Measurements from ENCODE around the gene IFT80.

Gene IFT80

DNA sequence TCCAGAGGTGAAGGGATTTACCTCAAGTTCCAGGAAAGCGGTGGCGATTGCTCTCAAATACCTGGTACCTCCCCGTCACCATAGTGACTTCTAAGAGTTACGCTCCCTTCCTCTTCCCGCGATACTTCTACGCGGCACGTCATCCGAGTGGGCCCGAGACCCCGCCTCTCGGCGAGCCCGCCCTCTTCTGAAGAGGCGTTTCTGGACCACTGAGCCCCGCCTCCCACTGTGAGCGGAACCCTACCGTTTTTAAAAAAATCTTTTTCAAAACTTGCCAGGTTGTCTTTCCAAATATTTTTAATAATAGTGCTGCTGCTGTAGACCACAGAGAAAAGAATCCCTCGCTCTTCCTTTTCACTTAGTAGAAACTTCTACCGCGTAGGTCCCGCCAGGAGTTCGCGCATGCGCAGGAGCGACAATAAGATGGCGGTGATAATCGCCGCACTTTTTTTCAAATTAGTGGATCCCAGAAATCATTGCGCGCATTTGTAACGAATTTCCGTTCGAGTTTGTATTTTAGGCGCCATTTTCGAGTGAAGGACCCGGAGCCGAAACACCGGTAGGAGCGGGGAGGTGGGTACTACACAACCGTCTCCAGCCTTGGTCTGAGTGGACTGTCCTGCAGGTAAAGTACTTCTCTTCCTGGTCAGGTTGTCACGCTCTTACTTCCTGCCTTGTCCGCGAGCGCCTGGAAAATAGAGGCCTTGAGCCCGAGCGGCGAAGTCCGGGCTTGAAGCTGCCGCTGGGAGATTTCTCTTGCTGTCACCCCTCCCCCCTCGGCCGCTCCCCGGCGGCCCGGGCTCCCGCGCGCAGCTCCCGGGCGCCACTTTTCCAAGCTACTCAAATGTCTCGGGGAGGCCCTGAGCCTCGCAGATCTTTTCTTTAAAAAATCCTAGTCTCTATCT, at the start of gene IFT80, which contains the start of gene SMC4:
Gene IFT80, minus strand, starts transcription at position 101 of the 905 bp plus-strand sequence. CDS start 14,625 bp downstream, outside the sequence.
Gene SMC4, plus strand, starts transcription at position 526 of the 905 bp plus-strand sequence. CDS start 1,177 bp downstream, outside the sequence.
- DNase-seq (ENCODE audit: low read depth): peak; percentile 90

DNA sequence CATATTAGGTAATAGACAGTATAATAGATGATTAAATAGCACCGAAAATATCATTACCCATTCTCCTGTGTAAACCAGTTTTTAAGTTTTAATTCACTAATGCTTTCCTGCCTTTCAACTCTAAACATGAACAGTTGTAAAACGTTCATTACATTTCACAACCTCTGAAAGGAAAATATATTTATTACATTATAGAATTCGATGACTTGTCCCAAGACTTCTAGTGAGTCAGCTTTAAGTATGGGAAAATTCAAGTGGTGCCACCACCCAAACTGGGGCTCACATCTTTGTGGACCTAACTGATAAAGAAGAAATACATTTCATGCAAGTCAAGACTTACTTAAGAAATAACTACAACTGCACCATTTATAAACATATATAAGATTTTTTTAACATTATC, 48.5 kb upstream of the IFT80 start:
- no peak for DNase-seq (ENCODE audit: low read depth)

DNA sequence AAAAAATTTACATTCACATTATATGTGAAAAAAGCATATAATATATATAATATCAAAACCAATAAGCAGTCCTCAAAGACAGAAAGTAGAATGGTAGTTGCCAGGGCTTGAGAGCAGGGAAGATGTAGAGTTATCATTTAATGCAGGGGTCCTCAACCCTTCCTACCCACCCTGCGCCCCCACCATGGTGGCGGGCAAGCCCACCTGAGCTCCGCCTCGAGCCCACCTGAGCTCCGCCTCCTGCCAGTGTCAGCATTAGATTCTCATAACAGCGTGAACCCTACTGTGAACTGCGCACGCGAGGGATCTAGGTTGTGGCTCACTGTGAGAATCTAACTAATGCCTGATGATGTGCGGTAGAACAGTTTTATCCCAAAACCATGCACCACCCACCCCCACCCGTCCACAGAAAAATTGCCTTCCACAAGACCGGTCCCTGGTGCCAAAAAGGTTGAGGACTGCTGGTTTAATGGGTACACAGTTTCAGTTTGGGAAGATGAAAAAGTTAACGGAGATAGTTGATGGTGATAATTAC, 47.6 kb upstream of the IFT80 start:
- DNase-seq (ENCODE audit: low read depth): no peak

DNA sequence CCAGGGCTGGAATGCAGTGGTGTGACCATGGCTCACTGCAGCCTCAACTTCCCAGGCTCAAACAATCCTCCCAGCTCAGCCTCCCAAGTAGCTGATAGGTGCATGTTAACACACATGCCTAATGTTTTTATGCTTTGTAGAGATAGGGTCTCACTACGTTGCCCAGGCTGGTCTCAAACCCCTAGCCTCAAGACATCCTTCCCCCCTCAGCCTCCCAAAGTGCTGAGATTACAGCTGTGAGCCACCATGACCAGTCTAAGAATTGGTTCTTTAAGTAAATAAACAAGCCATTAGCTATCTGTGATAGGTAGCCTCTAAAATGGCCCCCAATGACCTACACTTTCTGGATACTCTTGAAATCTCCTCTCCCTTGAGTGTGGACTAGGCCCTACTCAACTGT, 46.8 kb upstream of the IFT80 start:
- DNase-seq (ENCODE audit: low read depth): no peak

DNA sequence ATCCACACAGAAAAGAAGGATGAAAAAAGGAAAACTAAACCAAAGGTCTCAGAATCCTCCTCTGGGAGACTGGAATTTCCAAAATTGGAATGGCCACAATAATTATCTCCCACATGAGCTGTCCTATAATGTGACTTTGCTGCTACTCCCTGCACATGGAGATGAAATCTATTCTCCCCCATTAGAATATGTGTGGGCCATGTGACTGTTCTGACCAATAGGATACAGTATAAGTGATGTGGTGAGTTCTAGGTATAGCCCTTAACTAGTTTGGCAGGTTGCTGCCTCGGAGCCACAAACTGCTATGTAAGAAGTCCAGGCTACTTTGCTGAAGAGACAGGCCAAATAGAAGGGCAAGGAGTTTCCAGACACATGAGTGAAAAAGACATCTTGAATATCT, 45.4 kb upstream of the IFT80 start:
- no peak for DNase-seq (ENCODE audit: low read depth)

DNA sequence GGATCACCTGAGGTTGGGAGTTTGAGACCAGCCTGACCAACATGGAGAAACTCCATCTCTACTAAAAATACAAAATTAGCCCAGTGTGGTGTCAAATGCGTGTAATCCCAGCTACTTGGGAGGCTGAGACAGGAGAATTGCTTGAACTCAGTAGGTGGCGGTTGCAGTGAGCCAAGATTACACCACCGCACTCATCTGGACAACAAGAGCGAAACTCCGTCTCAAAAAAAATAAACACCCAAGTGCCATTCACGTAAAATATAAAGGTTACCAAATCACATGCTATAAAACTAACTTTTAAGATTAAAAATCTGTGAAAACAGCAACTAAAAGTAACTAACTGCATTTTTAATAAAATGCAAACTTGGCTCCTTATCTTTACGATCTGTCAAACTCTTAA, 41.7 kb upstream of the IFT80 start:
- no peak for DNase-seq (ENCODE audit: low read depth)

DNA sequence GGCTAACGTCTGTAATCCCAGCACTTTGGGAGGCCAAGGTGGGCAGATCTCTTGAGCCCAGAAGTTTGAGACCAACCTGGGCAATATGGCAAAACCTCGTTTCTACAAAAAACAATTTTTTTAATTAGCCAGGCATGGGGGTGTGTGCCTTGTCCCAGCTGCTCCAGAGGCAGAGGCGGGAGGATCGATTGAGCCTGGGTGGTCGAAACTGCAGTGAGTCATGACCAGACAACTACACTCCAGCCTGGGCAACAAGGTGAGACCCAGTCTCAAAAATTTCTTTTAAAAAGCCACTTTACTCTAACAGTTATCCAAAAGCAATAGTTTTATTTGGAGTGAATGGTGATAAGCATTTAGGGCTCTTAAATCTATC, 38.0 kb upstream of the IFT80 start:
- no peak for DNase-seq (ENCODE audit: low read depth)

DNA sequence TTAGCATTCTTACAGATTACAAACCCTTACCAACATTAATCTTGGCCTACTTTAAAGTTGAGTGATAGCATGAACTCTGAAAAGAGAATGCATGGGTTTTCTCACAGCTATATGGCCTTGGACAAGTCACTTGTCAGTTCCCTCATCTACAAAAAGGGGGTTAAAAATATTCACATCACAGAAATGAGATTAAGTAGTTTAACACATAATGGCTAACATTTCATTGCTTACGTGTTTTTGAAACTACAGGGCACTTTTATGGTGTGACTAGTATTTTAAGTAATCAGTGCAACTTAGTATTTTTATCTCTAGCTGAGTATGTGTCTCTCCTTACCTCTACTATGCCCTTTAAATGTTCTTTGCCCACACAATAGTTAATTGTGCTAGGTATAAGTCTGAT, 36.7 kb upstream of the IFT80 start:
- DNase-seq (ENCODE audit: low read depth): no peak

DNA sequence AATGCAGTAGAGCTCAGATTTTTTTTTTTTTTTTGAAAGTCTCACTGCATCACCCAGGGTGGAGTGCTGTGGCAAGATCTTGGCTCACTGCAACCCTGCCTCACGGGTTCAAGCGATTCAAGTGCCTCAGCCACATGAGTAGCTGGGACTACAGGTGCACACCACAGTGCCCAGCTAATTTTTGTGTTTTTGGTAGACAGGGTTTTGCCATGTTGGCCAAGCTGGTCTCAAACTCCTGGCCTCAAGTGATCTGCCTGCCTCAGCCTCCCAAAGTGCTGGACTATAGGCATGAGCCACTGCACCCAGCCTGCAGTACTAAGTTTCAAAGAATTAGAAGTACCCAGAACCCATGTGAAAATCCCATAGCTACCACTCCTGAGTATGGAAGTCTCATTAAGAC, 36.1 kb upstream of the IFT80 start:
- no peak for DNase-seq (ENCODE audit: low read depth)

DNA sequence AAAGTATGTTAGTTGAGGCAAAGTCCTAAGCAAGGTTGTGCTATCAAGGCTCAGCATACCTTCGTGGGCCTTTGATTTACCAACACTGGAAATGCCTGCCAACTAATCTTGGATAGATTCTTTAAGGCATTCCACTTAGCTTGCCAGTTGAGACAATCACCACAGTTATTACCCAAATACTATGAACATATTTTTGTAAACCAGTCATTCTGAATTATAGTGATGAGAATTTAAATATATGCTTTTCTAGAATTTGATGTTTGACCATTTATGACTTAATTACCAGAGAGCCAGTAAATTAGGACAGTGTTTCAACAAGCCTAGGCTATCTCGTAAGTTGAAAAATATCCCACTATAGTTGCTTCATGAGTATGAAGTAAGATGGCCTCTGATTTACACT, 35.0 kb upstream of the IFT80 start:
- DNase-seq (ENCODE audit: low read depth): no peak

DNA sequence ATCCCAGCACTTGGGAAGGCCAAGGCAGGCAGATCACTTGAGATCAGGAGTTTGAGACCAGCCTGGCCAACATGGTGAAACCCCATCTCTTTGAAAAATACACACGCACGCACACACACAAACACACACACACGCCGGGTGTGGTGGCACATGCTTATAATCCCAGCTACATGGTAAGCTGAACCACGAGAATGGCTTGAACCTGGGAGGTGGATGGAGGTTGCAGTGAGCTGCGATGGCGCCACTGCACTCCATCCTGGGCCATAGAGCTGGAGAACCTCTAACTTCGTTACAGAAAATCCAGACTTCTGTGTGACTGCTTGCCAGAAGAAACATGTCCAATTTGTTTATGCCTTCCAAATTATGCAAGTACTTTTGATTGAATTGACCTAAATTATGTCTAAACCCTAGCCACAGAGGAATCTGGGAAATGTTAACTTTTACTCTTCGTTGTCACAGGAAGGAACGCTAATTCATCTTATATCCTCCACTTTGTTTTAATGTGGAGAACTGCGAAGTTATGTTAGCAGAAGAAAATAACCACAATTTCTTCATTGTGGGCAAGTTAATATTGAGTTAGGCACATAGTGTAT, 28.9 kb upstream of the IFT80 start:
- no peak for DNase-seq (ENCODE audit: low read depth)

DNA sequence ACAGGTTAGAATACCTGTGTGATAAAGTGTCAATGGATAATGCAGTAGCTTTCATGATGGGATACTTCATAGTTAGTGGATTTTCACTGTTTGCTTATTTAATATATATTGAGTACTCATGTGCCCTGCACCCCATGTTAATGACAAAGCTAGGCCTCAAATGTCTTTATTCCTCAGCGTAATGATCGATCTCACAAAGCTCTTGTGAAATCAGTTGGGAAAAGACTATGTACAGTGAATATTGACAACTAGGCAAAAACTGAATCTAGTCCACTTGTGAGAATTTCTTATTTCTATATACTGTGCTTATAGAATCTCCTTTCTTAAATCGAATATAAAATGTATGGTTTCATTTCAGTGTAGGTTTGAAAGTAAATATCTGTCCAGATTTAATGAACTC, 18.3 kb upstream of the IFT80 start:
- no peak for DNase-seq (ENCODE audit: low read depth)

DNA sequence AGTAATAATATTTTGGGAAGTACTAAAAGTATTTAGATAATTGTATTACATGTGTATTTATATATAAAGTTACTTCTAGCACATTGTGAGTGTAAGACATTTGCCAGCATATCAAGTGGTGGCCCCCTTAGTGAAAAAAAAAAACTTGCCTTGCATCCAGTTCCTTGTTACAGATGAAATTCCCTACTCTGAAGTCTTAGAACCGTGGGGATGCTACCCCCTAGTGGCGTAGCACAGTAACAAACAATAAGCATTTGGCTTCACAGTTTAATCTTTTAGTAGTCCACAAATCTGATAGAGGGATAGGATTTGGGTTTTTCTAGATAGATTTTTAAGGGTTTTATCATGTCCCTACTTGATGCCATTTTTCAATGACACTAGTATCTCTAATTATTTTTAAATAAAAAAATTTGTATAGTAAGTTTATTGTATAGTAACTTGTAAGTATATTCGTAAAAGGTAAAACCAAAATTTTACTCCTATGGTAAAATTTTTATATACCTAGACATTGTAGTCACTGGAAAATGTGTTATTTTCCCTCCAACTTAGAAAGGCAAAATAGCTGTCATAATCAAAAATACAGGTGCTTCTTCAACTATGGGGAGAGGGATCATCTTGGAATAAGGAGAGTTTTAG, 14.7 kb upstream of the IFT80 start:
- DNase-seq (ENCODE audit: low read depth): peak; percentile 18

DNA sequence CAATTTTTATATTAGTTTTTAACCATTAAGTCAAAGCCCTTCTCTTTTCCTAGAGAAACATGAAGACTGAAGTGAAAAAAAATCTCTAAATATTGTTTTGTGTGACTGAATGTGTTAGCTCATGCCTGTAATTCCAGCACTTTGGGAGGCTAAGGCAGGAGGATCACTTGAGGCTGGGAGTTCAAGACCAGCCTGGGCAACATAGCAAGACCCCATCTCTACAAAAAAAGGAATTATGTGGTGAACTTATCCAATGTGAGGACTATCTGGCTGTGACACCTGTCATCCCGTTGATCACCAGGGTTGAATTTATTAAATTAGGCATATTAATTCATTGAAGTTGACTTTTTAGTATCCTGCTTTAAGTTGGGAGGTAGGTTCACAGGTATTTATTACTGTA, 13.5 kb upstream of the IFT80 start:
- DNase-seq (ENCODE audit: low read depth): no peak

DNA sequence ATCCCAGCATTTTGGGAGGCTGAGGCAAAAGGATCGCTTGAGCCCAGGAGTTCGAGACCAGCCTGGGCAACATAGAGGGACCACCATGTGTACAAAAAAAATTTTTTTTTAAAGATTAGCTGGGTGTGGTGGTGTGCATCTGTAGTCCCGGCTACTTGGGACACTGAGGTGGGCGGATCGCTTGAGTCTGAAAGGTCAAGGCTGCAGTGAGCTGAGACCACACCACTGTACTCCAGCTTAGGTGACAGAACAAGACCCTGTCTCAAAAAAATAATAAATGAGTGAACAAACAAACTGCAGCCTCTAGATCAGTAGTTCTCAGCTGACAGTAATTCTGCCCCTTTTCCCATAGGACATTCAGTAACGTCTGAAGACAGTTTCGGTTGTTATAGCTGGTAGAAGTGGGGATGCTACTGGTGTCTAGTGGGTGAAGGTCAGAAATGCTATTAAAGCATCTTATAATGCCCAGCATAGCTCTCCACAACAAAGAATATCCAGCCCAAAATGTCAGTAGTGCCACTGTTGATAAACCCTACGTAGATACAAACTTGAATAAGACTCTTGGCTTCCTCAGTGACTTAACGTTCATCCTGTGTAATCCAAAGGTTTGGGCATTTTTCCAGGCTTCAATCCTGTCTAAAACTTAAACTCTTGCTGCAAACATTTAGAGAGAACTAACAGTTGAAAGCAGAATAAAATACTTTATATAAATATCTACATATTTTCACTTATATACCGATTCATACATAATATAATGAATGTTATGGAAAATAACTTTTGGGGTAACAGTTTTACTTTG, 11.0 kb upstream of the IFT80 start:
- no peak for DNase-seq (ENCODE audit: low read depth)

DNA sequence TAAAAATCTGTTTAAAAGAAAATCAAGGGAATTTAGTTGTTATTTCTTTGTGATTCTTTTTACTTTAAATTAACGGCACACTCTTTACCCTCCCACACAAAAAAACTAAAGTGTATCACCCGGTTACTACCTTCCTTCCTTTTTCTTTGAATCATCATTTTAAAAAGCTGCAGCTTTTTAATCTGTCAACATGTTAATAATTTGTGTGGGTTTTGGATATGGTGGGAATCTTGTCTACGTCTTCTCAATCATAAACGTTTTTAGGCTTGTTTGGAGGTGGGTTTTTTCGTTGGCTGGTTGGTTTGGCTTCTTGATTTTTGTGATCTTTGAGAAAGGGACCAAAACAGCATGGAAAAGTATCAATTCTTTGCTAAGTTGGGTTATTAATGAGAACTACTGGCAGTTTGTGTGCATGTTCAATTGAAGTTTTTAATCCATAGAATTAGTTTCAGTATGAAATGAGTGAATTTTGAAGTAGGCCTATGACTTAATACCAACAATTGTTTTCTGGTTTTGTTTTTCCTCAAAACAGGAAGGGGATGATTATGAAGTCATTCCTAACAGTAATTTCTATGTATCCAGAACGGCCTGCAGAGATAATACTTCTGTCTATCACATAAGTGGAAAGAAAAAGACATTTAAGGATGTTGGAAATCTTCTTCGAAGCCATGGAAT, 4.9 kb upstream of the IFT80 start:
- DNase-seq (ENCODE audit: low read depth): no peak

DNA sequence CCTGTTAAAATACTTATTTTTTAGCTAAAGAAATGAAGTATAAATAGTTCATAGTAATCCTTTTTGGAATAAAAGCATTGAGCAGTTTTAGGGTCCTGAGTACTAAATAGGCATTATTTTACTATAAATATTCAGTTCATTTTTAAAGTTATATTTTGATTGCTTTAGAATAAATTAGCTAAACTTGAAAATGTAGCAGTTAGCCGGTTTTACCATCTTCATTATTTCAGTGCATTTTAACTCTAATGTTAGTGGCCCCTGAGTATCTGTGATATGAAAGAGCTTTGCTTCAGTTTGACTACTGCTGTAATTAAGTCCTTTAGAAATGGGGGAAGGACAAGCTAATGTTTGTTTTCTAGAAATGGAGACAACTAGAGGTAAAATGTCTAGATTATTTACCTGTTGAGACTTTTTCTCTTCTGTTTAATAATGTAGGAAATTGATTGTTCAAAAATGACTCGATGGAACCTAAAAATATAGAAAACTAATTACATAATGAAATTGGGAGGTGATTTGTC, 4.1 kb upstream of the IFT80 start:
- DNase-seq (ENCODE audit: low read depth): no peak

DNA sequence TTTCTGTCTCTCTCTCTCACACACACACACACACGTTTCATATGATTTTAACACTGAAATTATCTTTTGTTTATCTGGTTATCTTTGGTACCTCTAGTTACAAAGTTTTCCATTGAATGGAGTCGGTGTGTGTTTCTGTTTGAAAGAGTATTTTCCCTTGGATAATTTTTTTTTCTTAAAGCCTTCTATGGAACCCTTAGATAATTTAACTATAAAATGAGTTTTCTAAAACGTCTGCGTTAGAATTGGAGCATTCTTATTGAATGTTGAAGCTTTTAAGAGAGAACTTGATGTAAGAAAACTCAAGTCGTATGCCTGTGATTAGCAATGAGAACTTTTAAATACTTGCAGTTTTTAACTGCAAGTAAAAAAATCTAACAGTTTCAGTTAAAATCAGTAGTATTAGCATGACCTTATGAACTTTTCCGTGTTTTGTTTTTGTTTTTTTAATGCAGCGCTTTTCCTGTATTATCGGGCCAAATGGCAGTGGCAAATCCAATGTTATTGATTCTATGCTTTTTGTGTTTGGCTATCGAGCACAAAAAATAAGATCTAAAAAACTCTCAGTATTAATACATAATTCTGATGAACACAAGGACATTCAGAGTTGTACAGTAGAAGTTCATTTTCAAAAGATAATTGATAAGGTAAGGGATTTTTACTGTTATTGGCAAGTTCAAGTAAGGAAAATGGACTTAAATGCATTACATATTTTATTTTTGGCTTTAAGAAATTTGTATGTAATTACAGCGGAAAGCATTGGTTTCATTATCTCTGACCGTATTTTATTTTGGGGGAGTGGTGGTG, 3.4 kb upstream of the IFT80 start:
- DNase-seq (ENCODE audit: low read depth): no peak

DNA sequence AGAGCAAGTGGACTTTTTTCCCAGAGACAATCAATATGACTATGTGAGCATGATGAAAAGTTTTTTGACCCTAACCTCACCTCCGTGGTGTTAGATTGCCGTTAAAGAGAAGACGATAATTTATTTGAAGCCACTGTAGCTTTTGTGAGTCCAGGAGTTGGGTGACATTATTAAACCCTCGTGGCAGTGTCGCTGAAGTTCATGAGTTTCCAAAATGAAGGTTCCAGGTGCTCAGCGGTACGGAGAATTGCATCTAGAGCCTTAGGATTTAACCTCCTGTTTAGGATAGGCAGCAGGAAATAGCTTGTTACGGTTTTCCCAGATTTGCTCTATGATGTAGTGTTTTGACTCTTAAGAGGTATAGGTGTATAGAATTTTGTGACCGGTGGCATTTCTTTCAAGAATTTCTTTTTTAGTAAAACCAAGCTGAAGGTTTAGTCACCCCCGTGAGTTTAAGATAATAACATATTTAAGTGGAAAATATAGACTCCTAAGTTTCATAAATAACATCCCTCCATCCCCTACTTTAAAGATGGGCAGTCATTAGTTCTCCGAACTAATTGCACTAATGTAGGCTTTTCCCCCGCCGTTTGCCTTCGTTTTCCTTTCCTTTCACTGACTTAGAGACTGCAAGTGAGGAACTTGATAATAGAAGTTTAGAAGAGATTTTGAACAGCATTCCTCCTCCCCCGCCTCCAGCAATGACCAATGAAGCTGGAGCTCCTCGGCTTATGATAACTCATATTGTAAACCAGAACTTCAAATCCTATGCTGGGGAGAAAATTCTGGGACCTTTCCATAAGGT, 2.5 kb upstream of the IFT80 start:
- no peak for DNase-seq (ENCODE audit: low read depth)
